AG09309 (cell line): ENCODE results near the gene IMMP2L.
"Not testable (repeated sequence)": the region's sequence is repeated elsewhere in the genome, so short reads cannot be mapped to it uniquely, and the experiment has no call there.

ENCODE experiments used
- DNase-seq: peaks from one replicate; pipeline ENCODE4 v3.0.0-alpha.2; 2010; ENCODE audit warnings: low read depth
- H3K4me3 ChIP-seq: 2 replicates; pipeline ENCODE4 v1.5.1; 2011; ENCODE audit warnings: mild to moderate bottlenecking, low read depth, low read length, moderate library complexity; ENCODE audit not compliant: control insufficient read depth
- CTCF ChIP-seq: IDR thresholded peaks from 2 replicates; pipeline ENCODE4 v1.5.1; 2011; ENCODE audit warnings: mild to moderate bottlenecking, low read depth, low read length, inconsistent platforms; ENCODE audit not compliant: insufficient read depth, control insufficient read depth; ENCODE audit errors: missing control alignments

The IMMP2L gene

DNA sequence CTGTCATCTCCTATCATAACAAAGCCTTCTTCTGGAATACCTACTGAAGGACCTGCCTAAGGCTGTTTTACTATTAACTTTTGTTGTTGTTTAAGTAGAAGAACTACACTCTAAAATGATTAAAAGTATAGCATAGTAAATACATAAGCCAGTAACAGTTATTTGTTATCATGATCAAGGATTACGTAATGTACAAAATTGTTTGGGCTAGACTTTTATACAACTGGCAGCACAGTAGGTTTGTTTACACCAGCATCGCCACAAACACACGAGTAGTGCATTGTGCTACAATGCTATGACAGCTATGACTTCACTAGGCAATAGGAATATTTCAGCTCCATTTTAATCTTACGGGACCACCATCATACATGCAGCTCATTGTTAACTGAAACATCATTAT is 302.3 kb downstream of the IMMP2L start:
- no peak overlapping the region for H3K4me3 ChIP-seq
- DNase-seq, result no peak
- TF ChIP-seq CTCF, result no peak

DNA sequence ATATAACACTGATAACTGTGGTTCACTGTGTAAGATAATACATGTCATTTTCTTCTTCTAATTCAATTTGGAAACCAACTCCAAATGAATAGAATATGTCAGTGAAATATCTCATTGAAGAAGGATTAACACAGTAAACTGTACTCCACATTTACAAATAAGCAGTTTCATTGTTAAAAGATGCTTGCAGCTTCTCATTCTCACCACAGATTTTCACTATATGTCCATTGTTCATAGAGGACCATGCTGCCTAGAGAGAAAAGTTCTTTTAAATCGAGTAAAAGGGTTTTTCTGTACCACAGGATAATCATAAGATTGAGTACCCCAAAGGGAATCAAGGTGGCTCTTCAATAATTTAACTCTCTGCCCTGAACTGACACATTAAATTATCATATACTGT is 305.9 kb downstream of the IMMP2L start:
- H3K4me3 ChIP-seq, result no peak overlapping the region
- DNase-seq, result no peak
- no peak for TF ChIP-seq CTCF

- no peak for DNase-seq
- no peak for TF ChIP-seq CTCF
- H3K4me3 ChIP-seq, result no peak overlapping the region
Observed at GRCh38 chr7:111255576-111255975, 306.7 kb downstream of the IMMP2L start.

DNA sequence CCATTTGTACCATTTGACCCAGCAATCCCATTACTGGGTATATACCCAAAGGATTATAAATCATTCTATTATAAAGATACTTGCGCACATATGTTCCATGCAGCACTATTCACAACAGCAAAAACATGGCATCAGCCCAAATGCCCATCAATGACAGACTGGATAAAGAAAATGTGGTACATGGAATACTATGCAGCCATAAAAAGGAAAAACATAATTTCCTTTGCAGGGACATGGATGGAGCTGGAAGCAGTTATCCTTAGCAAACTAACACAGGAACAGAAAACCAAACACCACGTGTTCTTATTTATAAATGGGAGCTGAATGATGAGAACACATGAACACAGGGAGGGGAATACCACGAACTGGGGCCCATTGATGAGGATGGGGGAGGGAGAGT is 310.9 kb downstream of the IMMP2L start:
- not testable (repeated sequence) for H3K4me3 ChIP-seq

DNA sequence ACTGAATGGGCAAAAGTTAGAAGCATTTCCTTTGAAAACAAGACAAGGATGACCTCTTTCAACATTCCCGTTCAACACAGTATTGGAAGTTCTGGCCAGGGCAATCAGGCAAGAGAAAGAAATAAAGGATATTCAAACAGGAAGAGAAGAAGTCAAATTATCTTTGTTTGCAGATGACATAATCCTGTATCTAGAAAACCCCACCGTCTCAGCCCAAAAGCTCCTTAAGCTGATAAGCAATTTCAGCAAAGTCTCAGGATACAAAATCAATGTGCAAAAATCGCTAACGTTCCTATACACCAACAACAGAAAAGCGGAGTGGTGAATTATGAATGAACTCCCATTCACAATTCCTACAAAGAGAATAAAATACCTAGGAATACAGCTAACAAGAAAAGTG is 312.5 kb downstream of the IMMP2L start:
- H3K4me3 ChIP-seq, DNase-seq: not testable (repeated sequence)

More for the DNA sequence above, 310.9 kb downstream of the IMMP2L start:
- not testable (repeated sequence) for DNase-seq

DNA sequence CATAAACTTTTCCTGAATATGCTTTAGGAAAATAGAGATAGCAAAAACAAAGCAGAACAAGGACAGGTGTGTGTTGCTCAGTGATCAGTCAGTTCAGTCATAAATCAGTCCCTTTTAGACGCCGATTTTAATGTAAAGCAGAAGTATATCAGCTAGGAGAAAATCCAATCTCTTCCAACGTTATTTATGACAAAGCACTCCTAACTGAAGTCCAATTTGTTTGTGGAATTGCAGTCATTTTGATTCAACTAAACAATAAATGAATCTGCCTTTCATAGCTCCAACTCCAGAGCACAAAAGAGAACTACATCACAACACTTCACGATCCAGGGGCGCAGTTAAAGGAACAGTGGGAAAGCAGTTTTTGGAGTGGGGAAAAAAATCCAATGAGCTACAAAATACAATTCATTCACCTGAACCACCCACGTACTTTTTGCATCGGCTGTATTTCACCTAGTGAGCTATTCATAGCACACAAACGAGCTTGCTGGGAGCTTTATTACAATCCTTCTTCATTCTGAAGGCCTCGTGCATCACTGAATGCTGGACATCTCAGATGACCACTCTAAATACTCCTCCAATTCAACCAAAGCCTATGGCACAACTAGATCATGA is 320.0 kb downstream of the IMMP2L start:
- no peak for DNase-seq
- H3K4me3 ChIP-seq, result no peak overlapping the region
- no peak for TF ChIP-seq CTCF

DNA sequence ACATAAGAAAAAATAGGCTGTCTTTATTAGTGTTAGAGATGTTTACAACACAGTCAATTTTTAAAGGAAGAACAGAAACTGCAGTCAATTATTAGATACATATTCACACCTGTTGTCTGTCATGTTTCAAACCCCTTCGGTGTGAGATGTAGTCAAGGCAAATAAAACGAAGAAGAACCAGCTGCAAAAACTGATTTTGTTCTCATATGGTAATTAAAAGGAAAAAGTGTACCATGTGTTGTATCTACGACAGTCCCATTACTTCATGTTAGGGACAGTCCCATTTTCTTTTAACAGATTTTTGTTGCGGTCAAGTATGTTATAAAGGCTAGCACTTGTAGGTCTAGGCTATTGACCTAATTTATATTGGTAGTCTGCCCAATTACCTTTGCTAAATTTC is 321.9 kb downstream of the IMMP2L start:
- no peak for DNase-seq
- H3K4me3 ChIP-seq, result no peak overlapping the region
- no peak for TF ChIP-seq CTCF

DNA sequence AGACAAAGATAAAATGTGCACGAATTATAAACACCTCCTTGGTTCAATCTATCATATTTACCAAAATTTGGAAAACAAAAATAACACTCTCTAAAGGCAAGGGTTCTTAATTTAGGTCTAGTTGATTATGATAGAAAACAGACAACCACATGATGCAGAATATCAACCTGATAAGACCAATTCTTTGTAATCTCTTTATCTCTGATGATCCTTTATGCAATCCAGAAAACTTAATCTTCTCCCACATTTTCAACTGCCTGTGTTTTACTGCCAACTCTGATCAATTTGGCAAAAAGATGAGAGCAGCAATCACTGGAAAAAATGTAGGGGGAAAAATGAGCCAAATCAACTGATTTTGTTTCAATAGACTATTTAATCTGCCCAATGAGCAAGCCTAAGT is 322.9 kb downstream of the IMMP2L start:
- DNase-seq, result no peak
- no peak overlapping the region for H3K4me3 ChIP-seq
- TF ChIP-seq CTCF, result no peak
